ENCODE results near the gene CCBE1.

DNA sequence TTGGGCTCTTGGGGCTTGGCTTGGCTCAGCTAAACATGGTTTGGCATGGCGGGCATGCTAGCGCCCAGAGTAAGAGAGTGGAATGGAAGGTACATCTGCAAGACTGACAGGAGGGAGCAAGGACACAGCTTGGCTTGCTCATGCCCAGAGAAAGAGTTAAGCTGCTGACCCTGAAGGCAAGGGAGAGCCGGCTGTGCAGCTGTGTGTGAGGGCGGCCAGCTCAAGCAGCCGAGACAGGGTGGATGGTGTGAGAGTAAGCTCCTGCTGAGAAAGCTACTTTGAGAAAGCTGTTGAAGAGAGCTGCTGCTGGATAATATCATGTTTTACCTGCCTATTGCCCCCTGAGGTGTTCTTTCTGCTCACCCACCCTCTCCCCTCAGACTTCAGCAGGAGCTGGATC is 135.6 kb downstream of the CCBE1 start:
- TF ChIP-seq, protein P1, sequence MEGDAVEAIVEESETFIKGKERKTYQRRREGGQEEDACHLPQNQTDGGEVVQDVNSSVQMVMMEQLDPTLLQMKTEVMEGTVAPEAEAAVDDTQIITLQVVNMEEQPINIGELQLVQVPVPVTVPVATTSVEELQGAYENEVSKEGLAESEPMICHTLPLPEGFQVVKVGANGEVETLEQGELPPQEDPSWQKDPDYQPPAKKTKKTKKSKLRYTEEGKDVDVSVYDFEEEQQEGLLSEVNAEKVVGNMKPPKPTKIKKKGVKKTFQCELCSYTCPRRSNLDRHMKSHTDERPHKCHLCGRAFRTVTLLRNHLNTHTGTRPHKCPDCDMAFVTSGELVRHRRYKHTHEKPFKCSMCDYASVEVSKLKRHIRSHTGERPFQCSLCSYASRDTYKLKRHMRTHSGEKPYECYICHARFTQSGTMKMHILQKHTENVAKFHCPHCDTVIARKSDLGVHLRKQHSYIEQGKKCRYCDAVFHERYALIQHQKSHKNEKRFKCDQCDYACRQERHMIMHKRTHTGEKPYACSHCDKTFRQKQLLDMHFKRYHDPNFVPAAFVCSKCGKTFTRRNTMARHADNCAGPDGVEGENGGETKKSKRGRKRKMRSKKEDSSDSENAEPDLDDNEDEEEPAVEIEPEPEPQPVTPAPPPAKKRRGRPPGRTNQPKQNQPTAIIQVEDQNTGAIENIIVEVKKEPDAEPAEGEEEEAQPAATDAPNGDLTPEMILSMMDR (IDR thresholded peaks at IDR 0.05) = no peak
- TF ChIP-seq EZH2 (IDR thresholded peaks at IDR 0.05) (no peak), EZH2phosphoT487 (IDR thresholded peaks at IDR 0.05) (no peak)

All from neural progenitor cell (in vitro differentiated cells).